ENCODE measurements around the gene ZNF837.

The ZNF837 gene

DNA sequence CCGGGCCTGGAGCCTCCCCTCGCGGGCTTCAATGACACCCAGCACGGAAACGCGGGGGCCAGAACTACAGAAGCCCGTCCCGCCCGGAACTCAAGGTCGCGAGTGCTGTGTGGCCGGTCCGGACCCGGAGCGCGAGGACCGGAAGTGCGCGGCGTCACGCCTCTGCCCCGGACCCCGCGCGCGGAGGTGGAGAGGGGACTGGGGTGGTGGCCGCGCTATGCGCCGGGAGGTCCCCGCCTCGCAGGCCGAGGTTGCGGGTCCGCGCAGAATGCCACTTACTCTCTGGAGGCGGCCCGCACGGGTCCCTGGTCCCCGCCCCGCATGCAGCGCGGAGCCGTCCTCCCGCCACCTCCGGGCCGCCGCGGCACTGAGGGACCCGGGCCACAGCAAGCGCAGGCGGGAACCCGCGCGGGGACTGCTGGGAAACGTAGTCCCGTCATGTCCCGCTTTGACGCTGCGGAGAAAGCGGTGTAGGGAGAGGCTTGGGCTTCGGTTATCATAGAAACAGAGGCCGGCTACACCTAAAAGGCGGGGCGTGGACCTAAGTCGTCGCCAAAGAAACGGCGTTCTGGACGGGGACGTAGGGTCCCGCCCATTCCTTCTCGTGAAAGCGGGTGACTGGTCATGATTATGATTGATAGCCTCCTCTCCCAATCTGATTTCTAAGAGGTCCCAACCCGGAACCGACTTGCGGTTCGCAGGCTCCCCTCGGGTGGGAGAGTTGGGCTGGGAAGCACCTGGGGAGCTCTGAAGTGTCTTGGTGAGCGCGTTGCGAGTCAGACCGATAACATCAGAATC is at the start of gene ZNF837:
Gene ZNF837, minus strand, starts transcription at position 369 of the 798 bp plus-strand sequence. CDS start 11,698 bp downstream, outside the sequence.
- TF ChIP-seq, protein P1, sequence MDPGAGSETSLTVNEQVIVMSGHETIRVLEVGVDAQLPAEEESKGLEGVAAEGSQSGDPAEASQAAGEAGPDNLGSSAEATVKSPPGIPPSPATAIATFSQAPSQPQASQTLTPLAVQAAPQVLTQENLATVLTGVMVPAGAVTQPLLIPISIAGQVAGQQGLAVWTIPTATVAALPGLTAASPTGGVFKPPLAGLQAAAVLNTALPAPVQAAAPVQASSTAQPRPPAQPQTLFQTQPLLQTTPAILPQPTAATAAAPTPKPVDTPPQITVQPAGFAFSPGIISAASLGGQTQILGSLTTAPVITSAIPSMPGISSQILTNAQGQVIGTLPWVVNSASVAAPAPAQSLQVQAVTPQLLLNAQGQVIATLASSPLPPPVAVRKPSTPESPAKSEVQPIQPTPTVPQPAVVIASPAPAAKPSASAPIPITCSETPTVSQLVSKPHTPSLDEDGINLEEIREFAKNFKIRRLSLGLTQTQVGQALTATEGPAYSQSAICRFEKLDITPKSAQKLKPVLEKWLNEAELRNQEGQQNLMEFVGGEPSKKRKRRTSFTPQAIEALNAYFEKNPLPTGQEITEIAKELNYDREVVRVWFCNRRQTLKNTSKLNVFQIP (CRISPR knock-in tag; IDR thresholded peaks at IDR 0.05; ENCODE audit: borderline replicate concordance, low read depth) = peak; percentile 80
- TF ChIP-seq, protein P2, sequence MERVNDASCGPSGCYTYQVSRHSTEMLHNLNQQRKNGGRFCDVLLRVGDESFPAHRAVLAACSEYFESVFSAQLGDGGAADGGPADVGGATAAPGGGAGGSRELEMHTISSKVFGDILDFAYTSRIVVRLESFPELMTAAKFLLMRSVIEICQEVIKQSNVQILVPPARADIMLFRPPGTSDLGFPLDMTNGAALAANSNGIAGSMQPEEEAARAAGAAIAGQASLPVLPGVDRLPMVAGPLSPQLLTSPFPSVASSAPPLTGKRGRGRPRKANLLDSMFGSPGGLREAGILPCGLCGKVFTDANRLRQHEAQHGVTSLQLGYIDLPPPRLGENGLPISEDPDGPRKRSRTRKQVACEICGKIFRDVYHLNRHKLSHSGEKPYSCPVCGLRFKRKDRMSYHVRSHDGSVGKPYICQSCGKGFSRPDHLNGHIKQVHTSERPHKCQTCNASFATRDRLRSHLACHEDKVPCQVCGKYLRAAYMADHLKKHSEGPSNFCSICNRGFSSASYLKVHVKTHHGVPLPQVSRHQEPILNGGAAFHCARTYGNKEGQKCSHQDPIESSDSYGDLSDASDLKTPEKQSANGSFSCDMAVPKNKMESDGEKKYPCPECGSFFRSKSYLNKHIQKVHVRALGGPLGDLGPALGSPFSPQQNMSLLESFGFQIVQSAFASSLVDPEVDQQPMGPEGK (CRISPR knock-in tag; IDR thresholded peaks at IDR 0.05; ENCODE audit: borderline replicate concordance) = no peak
- TF ChIP-seq PPARA (CRISPR knock-in tag; IDR thresholded peaks at IDR 0.05; ENCODE audit: borderline replicate concordance) (no peak), ZFP3 (CRISPR knock-in tag; IDR thresholded peaks at IDR 0.05) (peak; percentile 46; the same call in 1 of the 2 replicates)
- TF ChIP-seq, protein P3, sequence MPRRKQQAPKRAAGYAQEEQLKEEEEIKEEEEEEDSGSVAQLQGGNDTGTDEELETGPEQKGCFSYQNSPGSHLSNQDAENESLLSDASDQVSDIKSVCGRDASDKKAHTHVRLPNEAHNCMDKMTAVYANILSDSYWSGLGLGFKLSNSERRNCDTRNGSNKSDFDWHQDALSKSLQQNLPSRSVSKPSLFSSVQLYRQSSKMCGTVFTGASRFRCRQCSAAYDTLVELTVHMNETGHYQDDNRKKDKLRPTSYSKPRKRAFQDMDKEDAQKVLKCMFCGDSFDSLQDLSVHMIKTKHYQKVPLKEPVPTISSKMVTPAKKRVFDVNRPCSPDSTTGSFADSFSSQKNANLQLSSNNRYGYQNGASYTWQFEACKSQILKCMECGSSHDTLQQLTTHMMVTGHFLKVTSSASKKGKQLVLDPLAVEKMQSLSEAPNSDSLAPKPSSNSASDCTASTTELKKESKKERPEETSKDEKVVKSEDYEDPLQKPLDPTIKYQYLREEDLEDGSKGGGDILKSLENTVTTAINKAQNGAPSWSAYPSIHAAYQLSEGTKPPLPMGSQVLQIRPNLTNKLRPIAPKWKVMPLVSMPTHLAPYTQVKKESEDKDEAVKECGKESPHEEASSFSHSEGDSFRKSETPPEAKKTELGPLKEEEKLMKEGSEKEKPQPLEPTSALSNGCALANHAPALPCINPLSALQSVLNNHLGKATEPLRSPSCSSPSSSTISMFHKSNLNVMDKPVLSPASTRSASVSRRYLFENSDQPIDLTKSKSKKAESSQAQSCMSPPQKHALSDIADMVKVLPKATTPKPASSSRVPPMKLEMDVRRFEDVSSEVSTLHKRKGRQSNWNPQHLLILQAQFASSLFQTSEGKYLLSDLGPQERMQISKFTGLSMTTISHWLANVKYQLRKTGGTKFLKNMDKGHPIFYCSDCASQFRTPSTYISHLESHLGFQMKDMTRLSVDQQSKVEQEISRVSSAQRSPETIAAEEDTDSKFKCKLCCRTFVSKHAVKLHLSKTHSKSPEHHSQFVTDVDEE (CRISPR knock-in tag; IDR thresholded peaks at IDR 0.05) = 0 out of 2 replicates have a peak, but pooled peaks have one; percentile 20
- peak; percentile 94 for ATAC-seq

DNA sequence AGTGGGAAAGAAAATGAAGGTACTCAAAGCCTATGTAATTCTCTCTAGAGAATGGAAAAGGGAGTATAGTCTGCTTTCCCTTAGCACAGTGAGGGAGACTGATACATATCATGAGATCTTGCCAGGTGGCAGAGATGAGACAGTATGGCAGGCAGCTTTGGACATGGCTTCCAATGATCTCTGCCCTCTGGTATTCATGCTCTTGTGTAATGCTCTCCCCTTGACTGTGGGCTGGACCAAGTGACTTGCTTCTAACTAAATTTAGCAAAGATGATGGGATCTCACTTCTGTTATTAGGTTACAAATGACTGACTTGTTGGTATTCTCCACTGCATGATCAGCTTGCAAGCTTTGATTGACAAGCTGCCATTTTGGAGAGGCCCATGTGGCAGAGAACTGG is 48.9 kb upstream of the ZNF837 start:
- ATAC-seq = no peak
- TF ChIP-seq ISL1 (CRISPR knock-in tag; IDR thresholded peaks at IDR 0.05) = no peak
- TF ChIP-seq ZC3H10 (CRISPR knock-in tag; IDR thresholded peaks at IDR 0.05) = no peak
- TF ChIP-seq, protein P1 (CRISPR knock-in tag; IDR thresholded peaks at IDR 0.05; ENCODE audit: borderline replicate concordance, low read depth) = no peak
- TF ChIP-seq, protein P2 (CRISPR knock-in tag; IDR thresholded peaks at IDR 0.05; ENCODE audit: borderline replicate concordance) = no peak
- TF ChIP-seq, protein P4, sequence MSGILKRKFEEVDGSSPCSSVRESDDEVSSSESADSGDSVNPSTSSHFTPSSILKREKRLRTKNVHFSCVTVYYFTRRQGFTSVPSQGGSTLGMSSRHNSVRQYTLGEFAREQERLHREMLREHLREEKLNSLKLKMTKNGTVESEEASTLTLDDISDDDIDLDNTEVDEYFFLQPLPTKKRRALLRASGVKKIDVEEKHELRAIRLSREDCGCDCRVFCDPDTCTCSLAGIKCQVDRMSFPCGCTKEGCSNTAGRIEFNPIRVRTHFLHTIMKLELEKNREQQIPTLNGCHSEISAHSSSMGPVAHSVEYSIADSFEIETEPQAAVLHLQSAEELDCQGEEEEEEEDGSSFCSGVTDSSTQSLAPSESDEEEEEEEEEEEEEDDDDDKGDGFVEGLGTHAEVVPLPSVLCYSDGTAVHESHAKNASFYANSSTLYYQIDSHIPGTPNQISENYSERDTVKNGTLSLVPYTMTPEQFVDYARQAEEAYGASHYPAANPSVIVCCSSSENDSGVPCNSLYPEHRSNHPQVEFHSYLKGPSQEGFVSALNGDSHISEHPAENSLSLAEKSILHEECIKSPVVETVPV (CRISPR knock-in tag; IDR thresholded peaks at IDR 0.05) = no peak
- no peak for TF ChIP-seq ZNF8 (CRISPR knock-in tag; IDR thresholded peaks at IDR 0.05)
- no peak for TF ChIP-seq TOX (CRISPR knock-in tag; IDR thresholded peaks at IDR 0.05; ENCODE audit: borderline replicate concordance)
- no peak for TF ChIP-seq ESRRG (CRISPR knock-in tag; IDR thresholded peaks at IDR 0.05)
- TF ChIP-seq OSR1 (CRISPR knock-in tag; IDR thresholded peaks at IDR 0.05) = no peak
- TF ChIP-seq BACH2 (CRISPR knock-in tag; IDR thresholded peaks at IDR 0.05; ENCODE audit: borderline replicate concordance) = no peak
- TF ChIP-seq ARNTL (CRISPR knock-in tag; IDR thresholded peaks at IDR 0.05; ENCODE audit: borderline replicate concordance, low read depth) = no peak
- TF ChIP-seq ZFP3 (CRISPR knock-in tag; IDR thresholded peaks at IDR 0.05) = no peak
- TF ChIP-seq, protein P5, sequence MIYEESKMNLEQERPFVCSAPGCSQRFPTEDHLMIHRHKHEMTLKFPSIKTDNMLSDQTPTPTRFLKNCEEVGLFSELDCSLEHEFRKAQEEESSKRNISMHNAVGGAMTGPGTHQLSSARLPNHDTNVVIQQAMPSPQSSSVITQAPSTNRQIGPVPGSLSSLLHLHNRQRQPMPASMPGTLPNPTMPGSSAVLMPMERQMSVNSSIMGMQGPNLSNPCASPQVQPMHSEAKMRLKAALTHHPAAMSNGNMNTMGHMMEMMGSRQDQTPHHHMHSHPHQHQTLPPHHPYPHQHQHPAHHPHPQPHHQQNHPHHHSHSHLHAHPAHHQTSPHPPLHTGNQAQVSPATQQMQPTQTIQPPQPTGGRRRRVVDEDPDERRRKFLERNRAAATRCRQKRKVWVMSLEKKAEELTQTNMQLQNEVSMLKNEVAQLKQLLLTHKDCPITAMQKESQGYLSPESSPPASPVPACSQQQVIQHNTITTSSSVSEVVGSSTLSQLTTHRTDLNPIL (CRISPR knock-in tag; IDR thresholded peaks at IDR 0.05; ENCODE audit: low read depth) = no peak
- no peak for TF ChIP-seq RARB (CRISPR knock-in tag; IDR thresholded peaks at IDR 0.05)
- TF ChIP-seq ZNF70 (CRISPR knock-in tag; IDR thresholded peaks at IDR 0.05) = no peak
